HT-29 (cell line): Measurements from ENCODE around the gene CDH12. TPM values are rescaled to one million over a fixed set of nuclear protein-coding genes. Genes with fewer than 3 reads are reported as not detected.
"Not testable (repeated sequence)": the region's sequence is repeated elsewhere in the genome, so short reads cannot be mapped to it uniquely, and the experiment has no call there.

Experiments used
- DNase-seq: peaks from one replicate; pipeline ENCODE4 v3.0.0-alpha.2; 2015; ENCODE audit warnings: low spot score
- total RNA-seq: library from RNA; depleted of rRNA; stranded (reverse); fragments of >200 nt; shearing (Covaris generic); gene quantifications from 2 replicates; pipeline ENCODE4 v1.2.3, GENCODE V29; 2014

Gene CDH12
- total RNA-seq, 1 experiment from 2014 or later: not detected

- DNase-seq: no peak
Observed at GRCh38 chr5:22465616-22466015, 387.5 kb downstream of the CDH12 start.

GRCh38 chr5:22465177-22465576 lies 388.0 kb downstream of the CDH12 start:
- no peak for DNase-seq

- no peak for DNase-seq
Observed at GRCh38 chr5:22460189-22460588, 393.0 kb downstream of the CDH12 start.

- no peak for DNase-seq
Observed at GRCh38 chr5:22432905-22433304, 420.2 kb downstream of the CDH12 start.

- no peak for DNase-seq
Observed at GRCh38 chr5:22431840-22432239, 421.3 kb downstream of the CDH12 start.

GRCh38 chr5:22431406-22431805 lies 421.7 kb downstream of the CDH12 start:
- peak; percentile 47 for DNase-seq

- no peak for DNase-seq
Observed at GRCh38 chr5:22411554-22412349, 441.4 kb downstream of the CDH12 start.

- no peak for DNase-seq
Observed at GRCh38 chr5:22391956-22392355, 461.2 kb downstream of the CDH12 start.

- no peak for DNase-seq
Observed at GRCh38 chr5:22390888-22391287, 462.3 kb downstream of the CDH12 start.

GRCh38 chr5:22372826-22373660 lies 480.1 kb downstream of the CDH12 start:
- DNase-seq: no peak

- no peak for DNase-seq
Observed at GRCh38 chr5:22372376-22372775, 480.8 kb downstream of the CDH12 start.

GRCh38 chr5:22354956-22355355 lies 498.2 kb downstream of the CDH12 start:
- DNase-seq: no peak

- DNase-seq: no peak
Observed at GRCh38 chr5:22352493-22352892, 500.7 kb downstream of the CDH12 start.

GRCh38 chr5:22351178-22351577 lies 502.0 kb downstream of the CDH12 start:
- no peak for DNase-seq

GRCh38 chr5:22348027-22348426 lies 505.1 kb downstream of the CDH12 start:
- DNase-seq: no peak

- no peak for DNase-seq
Observed at GRCh38 chr5:22344000-22344399, 509.1 kb downstream of the CDH12 start.

- no peak for DNase-seq
Observed at GRCh38 chr5:22341406-22341805, 511.7 kb downstream of the CDH12 start.

- DNase-seq: not testable (repeated sequence)
Observed at GRCh38 chr5:22332949-22333348, 520.2 kb downstream of the CDH12 start.

- no peak for DNase-seq
Observed at GRCh38 chr5:22329683-22330082, 523.5 kb downstream of the CDH12 start.

GRCh38 chr5:22319798-22320197 lies 533.3 kb downstream of the CDH12 start:
- DNase-seq: no peak

GRCh38 chr5:22316294-22316693 lies 536.9 kb downstream of the CDH12 start:
- no peak for DNase-seq

- not testable (repeated sequence) for DNase-seq
Observed at GRCh38 chr5:22315052-22315451, 538.1 kb downstream of the CDH12 start.

GRCh38 chr5:22314548-22314947 lies 538.6 kb downstream of the CDH12 start:
- no peak for DNase-seq
